Stimulated activated CD8-positive, alpha-beta memory T cell treated with anti-CD3 and anti-CD28 coated beads, Interleukin-4, amount 100 ng/mL, for 48 hours (primary cell): ENCODE measurements around the gene EXD3.

Experiments
- DNase-seq: peaks from one replicate; pipeline ENCODE4 v3.0.0-alpha.2; 2020

The EXD3 gene

GRCh38 chr9:137446851-137447471, 24.0 kb upstream of the EXD3 start:
- no peak for DNase-seq

- no peak for DNase-seq
Measured at GRCh38 chr9:137445930-137446431, 23.0 kb upstream of the EXD3 start.

- DNase-seq: peak; percentile 93
Measured at GRCh38 chr9:137445275-137445807, 22.4 kb upstream of the EXD3 start.

- DNase-seq: no peak
Measured at GRCh38 chr9:137444106-137444790, 21.3 kb upstream of the EXD3 start.

GRCh38 chr9:137441935-137442321, 19.0 kb upstream of the EXD3 start:
- DNase-seq: no peak

GRCh38 chr9:137441289-137441934, 18.4 kb upstream of the EXD3 start, which contains the start of gene ENTPD8:
Gene ENTPD8 (minus strand): TSS chr9:137441357. CDS start chr9:137438285, 3,072 bp downstream.
- DNase-seq: no peak

GRCh38 chr9:137439158-137439714, 16.3 kb upstream of the EXD3 start:
- no peak for DNase-seq

- no peak for DNase-seq
Measured at GRCh38 chr9:137438591-137439157, 15.7 kb upstream of the EXD3 start.

- DNase-seq: no peak
Measured at GRCh38 chr9:137437691-137438590, 15.0 kb upstream of the EXD3 start.

GRCh38 chr9:137436761-137437600, 14.0 kb upstream of the EXD3 start:
- no peak for DNase-seq

- DNase-seq: no peak
Measured at GRCh38 chr9:137435980-137436760, 13.2 kb upstream of the EXD3 start.

- DNase-seq: no peak
Measured at GRCh38 chr9:137435381-137435891, 12.5 kb upstream of the EXD3 start.

GRCh38 chr9:137434498-137435380, 11.8 kb upstream of the EXD3 start:
- DNase-seq: no peak

GRCh38 chr9:137433916-137434431, 11.0 kb upstream of the EXD3 start:
- DNase-seq: no peak

- DNase-seq: no peak
Measured at GRCh38 chr9:137433349-137433915, 10.5 kb upstream of the EXD3 start.

- no peak for DNase-seq
Measured at GRCh38 chr9:137432687-137433348, 9.9 kb upstream of the EXD3 start.

GRCh38 chr9:137431416-137431931, 8.5 kb upstream of the EXD3 start:
- no peak for DNase-seq
